GM12875 (cell line): Measurements from ENCODE around the gene LRRC15.

Experiments
- H3K4me3 ChIP-seq: one replicate; pipeline ENCODE4 v1.5.1; 2011; ENCODE audit warnings: low read depth, low read length, control low read depth
- TF ChIP-seq, protein P1 (sequence below): IDR thresholded peaks from 2 replicates; pipeline ENCODE4 v1.5.1; 2011; ENCODE audit warnings: low read depth, mild to moderate bottlenecking, control low read depth, inconsistent platforms, low read length, moderate library complexity, borderline replicate concordance; ENCODE audit not compliant: insufficient read depth

LRRC15 gene

DNA sequence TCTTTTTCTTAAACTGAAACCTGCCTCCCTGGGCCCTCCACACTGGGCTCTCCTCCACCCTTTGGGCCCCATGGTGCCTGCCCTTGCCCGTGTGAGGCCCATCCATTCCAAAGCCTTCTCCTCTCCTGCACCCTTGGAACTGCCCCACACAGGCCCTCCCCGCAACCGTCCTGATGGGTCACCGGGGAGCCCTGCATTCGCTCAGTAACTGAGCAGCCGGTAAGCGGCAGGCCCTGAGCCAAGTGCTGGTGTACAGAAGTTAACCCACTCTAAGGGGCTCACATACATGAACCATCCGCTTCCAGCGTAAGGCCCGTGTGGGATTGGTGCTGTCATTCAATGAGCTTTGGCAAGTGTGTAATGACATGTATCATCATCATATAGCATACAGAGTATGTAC is 5.4 kb upstream of the LRRC15 start:
- TF ChIP-seq, protein P1, sequence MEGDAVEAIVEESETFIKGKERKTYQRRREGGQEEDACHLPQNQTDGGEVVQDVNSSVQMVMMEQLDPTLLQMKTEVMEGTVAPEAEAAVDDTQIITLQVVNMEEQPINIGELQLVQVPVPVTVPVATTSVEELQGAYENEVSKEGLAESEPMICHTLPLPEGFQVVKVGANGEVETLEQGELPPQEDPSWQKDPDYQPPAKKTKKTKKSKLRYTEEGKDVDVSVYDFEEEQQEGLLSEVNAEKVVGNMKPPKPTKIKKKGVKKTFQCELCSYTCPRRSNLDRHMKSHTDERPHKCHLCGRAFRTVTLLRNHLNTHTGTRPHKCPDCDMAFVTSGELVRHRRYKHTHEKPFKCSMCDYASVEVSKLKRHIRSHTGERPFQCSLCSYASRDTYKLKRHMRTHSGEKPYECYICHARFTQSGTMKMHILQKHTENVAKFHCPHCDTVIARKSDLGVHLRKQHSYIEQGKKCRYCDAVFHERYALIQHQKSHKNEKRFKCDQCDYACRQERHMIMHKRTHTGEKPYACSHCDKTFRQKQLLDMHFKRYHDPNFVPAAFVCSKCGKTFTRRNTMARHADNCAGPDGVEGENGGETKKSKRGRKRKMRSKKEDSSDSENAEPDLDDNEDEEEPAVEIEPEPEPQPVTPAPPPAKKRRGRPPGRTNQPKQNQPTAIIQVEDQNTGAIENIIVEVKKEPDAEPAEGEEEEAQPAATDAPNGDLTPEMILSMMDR = no peak
- H3K4me3 ChIP-seq = no peak overlapping the region

DNA sequence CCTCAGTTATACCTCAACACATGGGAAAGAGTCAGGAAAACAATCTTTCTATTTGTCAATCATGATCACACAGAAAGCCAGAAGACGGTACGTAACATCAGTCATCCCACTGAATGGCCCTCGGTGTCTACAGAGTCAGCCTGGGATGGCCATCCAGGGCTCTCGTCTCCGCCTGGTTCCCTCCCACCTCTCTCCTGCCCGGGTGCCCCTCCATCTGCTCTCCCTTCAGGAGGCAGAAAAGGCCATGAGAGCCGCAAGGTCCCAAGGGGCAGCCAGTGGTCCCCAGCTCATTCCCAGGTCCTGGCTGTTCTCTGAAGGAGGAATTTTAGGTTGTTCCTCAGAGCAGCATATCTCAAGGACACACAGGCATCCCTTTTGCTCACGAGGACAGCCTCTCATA is 4.4 kb upstream of the LRRC15 start:
- H3K4me3 ChIP-seq = no peak overlapping the region
- TF ChIP-seq, protein P1 = no peak

DNA sequence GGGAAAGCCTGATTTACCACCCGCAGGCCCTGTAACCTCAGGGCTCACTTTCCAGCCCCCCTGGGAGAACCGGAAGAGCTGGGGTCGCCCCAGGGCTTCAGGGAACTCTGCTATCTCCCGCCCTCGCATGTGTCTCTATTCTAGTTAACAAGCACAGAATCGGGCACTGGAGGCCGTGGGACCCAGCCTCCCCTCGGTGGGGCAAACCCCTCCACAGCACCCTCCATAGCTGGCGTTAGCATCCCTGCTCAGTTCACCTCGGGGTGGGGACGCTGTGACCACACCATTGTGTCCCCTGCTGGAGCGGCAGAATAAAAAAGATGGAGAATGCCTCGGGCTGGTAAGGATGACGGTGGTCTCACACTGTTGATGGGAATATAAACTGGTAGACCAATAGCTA is 3.5 kb upstream of the LRRC15 start:
- TF ChIP-seq, protein P1 = no peak
- no peak overlapping the region for H3K4me3 ChIP-seq

DNA sequence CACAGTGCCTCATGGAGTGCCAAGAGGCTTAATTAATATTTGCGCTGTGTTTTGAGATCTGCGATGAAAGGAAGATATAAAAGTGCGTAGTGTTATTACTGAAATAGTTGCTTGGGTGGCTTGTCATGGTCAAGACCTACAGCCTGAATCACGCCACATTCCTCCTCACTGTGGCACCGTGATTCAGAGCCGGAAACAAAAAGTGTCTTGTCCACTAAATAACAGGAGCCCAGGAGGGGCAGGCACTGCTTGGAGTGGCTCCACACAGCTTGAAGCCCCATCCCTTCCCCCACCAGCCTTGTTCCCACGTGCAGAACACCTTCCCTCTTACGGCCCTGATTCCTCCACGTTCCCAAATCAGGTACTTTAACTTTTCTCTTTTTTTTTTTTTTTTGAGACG is 1.2 kb upstream of the LRRC15 start:
- no peak overlapping the region for H3K4me3 ChIP-seq
- TF ChIP-seq, protein P1 = no peak

DNA sequence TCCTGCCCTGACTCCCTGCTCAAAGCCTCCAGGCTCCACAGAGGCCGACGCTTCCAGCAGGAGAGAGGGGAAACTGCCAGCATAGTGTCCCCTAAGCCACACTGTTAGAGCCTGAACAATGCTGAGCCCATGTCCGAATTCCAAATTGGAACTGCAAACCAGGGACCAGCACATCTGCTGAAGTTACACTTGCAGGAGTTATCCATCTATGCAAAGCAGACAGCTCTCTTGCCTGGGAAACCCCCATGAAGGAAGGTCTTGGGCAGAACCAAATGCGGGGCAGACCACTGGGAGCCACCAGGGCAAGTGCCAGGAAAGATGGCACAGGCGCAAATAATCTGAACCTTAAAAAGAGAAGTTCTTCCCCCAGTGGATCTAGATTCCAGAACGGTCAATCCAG is 625 bp downstream of the LRRC15 start:
- H3K4me3 ChIP-seq = no peak overlapping the region
- TF ChIP-seq, protein P1 = no peak

- TF ChIP-seq, protein P1 = no peak
- H3K4me3 ChIP-seq = no peak overlapping the region
These were observed 1.3 kb downstream of the LRRC15 start for GRCh38 chr3:194367992-194368841.

DNA sequence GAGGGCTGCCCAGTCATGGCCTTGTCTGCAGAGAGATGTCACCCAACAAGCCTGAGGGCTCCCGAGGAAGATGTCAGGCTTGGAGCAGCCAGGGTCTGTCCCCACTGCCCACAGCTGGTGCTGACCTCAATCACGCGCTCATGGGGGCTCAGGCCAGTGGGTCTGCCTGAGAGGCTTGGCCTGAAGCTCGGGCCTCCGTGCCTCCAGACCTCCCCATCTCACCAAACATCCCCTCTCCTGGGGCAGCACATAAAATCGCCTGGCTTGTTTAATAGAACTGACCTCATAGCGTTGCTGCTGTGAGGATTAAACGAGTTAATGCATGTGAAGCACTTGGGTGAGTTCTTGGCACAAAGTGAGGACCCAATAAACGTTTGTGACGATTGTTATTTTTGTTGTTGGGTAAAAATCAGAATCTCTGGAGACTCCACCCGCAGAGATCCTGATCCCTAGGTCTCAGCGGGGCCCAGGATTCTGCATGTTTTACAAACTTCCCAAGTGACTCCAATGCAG is 3.5 kb downstream of the LRRC15 start:
- TF ChIP-seq, protein P1 = no peak
- H3K4me3 ChIP-seq = no peak overlapping the region
